Ovary (tissue), 3 donors: Measurements from ENCODE around the gene SKA2.

Experiments
- CTCF ChIP-seq, 3 donors: fragments of 450-650 bp in 2 of 3; fragments of 200-600 bp in 1 of 3; IDR thresholded peaks; one replicate each; pipeline versions ENCODE4 v1.5.1 to v1.8.0; 2016 to 2022; ENCODE audit warnings: antibody characterized with exemption in 3 of 3, mild to moderate bottlenecking in 1 of 3
- EP300 ChIP-seq: sonication (generic); formaldehyde crosslinking; IDR thresholded peaks from one replicate; pipeline ENCODE4 v1.6.1; 2017; ENCODE audit warnings: antibody characterized with exemption
- POLR2A ChIP-seq: fragments of 450-650 bp; IDR thresholded peaks from one replicate; pipeline ENCODE4 v1.6.1; 2017; ENCODE audit warnings: antibody characterized with exemption, mild to moderate bottlenecking, moderate library complexity
- donor health status: DM: no; HTN: no; CAD: no.

- TF ChIP-seq CTCF (IDR thresholded peaks at IDR 0.05), result no peak
- TF ChIP-seq POLR2A, result peak; percentile 24
- TF ChIP-seq EP300, result no peak
These were observed at the start of gene SKA2 for GRCh38 chr17:59154721-59155438.
